Stomach (tissue), 9 donors: ENCODE measurements around the gene MTNR1A. TPM values are rescaled to one million over a fixed set of nuclear protein-coding genes. Genes with fewer than 3 reads are reported as not detected.

Experiments
- DNase-seq, 2 donors: peaks; one replicate each; pipeline versions ENCODE4 v3.0.0 to v3.0.0-alpha.2; 2013 to 2019
- H3K27ac ChIP-seq, 5 donors: fragments of 200-600 bp in 4 of 5; sonication (generic) in 4 of 5; one replicate each; pipeline ENCODE4 v1.5.1; 2013 to 2019; ENCODE audit warnings: mild to moderate bottlenecking in 1 of 5, moderate library complexity in 1 of 5
- H3K27me3 ChIP-seq, 3 donors: fragments of 200-600 bp; sonication (generic); one replicate each; pipeline ENCODE4 v1.5.1; 2017 to 2019; ENCODE audit warnings: mixed run types in 1 of 3
- H3K36me3 ChIP-seq, 4 donors: fragments of 200-600 bp; sonication (generic); 1 replicate in 3 of 4; 2 replicates in 1 of 4; pipeline ENCODE4 v1.5.1; 2016 to 2019
- H3K4me1 ChIP-seq, 4 donors: fragments of 200-600 bp; sonication (generic); one replicate each; pipeline ENCODE4 v1.5.1; 2016 to 2019
- H3K4me3 ChIP-seq, 4 donors: fragments of 200-600 bp; sonication (generic) in 3 of 4; one replicate each; pipeline ENCODE4 v1.5.1; 2016 to 2019; ENCODE audit warnings: mild to moderate bottlenecking in 1 of 4
- H3K9me3 ChIP-seq, 4 donors: fragments of 200-600 bp; sonication (generic); one replicate each; pipeline ENCODE4 v1.5.1; 2016 to 2019
- EP300 ChIP-seq: sonication (generic); formaldehyde crosslinking; IDR thresholded peaks from one replicate; pipeline ENCODE4 v1.6.1; 2017; ENCODE audit warnings: antibody characterized with exemption
- POLR2A ChIP-seq, 4 donors: fragments of 450-650 bp; IDR thresholded peaks; one replicate each; pipeline ENCODE4 v1.6.1; 2016; ENCODE audit warnings: antibody characterized with exemption in 4 of 4, control low read depth in 2 of 4, mild to moderate bottlenecking in 1 of 4, moderate library complexity in 1 of 4
- POLR2AphosphoS5 ChIP-seq, 3 donors: sonication (generic); formaldehyde crosslinking; IDR thresholded peaks; one replicate each; pipeline ENCODE4 v1.6.1; 2016; ENCODE audit warnings: antibody characterized with exemption in 3 of 3
- WGBS, 5 donors: extraction: QIAGEN DNeasy Blood & Tissue Kit in 3 of 5; methylation state at CpG; one replicate each; pipeline versions ENCODE4 v1.1.5 to v1.1.7; 2013 to 2018; 5-methylcytosine and 5-hydroxymethylcytosine counted together
- intact Hi-C: fragments of 100-400 bp; cut with DNase I; formaldehyde crosslinking; loops from one replicate; pipeline ENCODE4 v1.15.1; 2023; ENCODE audit warnings: low total_unique reads
- polyA plus RNA-seq, 3 donors: library from polyadenylated mRNA; stranded (reverse); fragments of 200-250 nt; gene quantifications; one replicate each; pipeline ENCODE4 v1.2.3, GENCODE V29; 2013
- small RNA-seq, 4 donors: library from RNA; depleted of rRNA; stranded (forward); fragments of <200 nt; gene quantifications; one replicate each; pipeline ENCODE3, GENCODE V24; 2016
- total RNA-seq, 5 donors: library from RNA; depleted of rRNA; stranded (reverse); fragments of >200 nt; gene quantifications; one replicate each; pipeline versions ENCODE4 v1.1.0 to v1.2.3, GENCODE V29; 2014 to 2016
- TF ChIP-seq, protein P1 (sequence below), 7 experiments: fragments of 450-650 bp in 4 of 7; fragments of 200-600 bp in 3 of 7; sonication (generic) in 3 of 7; IDR thresholded peaks; one replicate each; pipeline ENCODE4 v1.5.1; 2016 to 2019; ENCODE audit warnings: antibody characterized with exemption in 7 of 7, control low read depth in 2 of 7, mild to moderate bottlenecking in 1 of 7
- donor health status: healthy with polysubstance abuse.
- donor health status: Bipolar disorder and iron deficiency.
- donor health status: healthy.

MTNR1A gene
- total and polyA plus RNA-seq, 8 donors: 0.55 TPM; not detected in 7

GRCh38 chr4:186483656-186484055 is 71.7 kb downstream of the MTNR1A start:
- Histone ChIP-seq H3K4me3 (no peak overlapping the region), H3K9me3 (no peaks in the 10 kb centered on the region), H3K27me3 (peaks cover 0 to 9% (median 0%) of the 10 kb centered on the region in 3 donors), H3K36me3 (no peaks in the 10 kb centered on the region), H3K4me1 (peaks cover 0 to 15% (median 5%) of the 10 kb centered on the region in 4 donors), H3K27ac (no peak overlapping the region)
- DNase-seq: no peak
- WGBS, 5 donors: 96 to 98% (median 97%) methylated on average over 16 of the region's 16 CpGs
- intact Hi-C loops: loop anchor here (10.0 kb wide), 1 partner anchor 101 kb away; no protein-coding TSS in a partner anchor
- TF ChIP-seq POLR2A (IDR thresholded peaks at IDR 0.05): no peak
- no peak for TF ChIP-seq POLR2AphosphoS5 (IDR thresholded peaks at IDR 0.05)
- TF ChIP-seq EP300: no peak
- TF ChIP-seq, protein P1, sequence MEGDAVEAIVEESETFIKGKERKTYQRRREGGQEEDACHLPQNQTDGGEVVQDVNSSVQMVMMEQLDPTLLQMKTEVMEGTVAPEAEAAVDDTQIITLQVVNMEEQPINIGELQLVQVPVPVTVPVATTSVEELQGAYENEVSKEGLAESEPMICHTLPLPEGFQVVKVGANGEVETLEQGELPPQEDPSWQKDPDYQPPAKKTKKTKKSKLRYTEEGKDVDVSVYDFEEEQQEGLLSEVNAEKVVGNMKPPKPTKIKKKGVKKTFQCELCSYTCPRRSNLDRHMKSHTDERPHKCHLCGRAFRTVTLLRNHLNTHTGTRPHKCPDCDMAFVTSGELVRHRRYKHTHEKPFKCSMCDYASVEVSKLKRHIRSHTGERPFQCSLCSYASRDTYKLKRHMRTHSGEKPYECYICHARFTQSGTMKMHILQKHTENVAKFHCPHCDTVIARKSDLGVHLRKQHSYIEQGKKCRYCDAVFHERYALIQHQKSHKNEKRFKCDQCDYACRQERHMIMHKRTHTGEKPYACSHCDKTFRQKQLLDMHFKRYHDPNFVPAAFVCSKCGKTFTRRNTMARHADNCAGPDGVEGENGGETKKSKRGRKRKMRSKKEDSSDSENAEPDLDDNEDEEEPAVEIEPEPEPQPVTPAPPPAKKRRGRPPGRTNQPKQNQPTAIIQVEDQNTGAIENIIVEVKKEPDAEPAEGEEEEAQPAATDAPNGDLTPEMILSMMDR (IDR thresholded peaks at IDR 0.05): no peak

Small RNA genes within 50 kb of the gene (small RNA-seq; reads per million reads assigned to genes)
- 0 reads per million in 4 donors for gene RNU6-1055P

Other genes starting within 250 kb of the MTNR1A start
- 100 to 1,000 TPM in 3 of 5 donors, 10 to 100 TPM in 2; 57.8 to 272 (median 104) TPM for gene FAT1, start 168.3 kb upstream of the MTNR1A start, total RNA-seq
- gene FAT1, start 168.3 kb upstream of the MTNR1A start, polyA plus RNA-seq: 10 to 100 TPM in 1 of 3 donors, 1 to 10 TPM in 2; 8.2 to 17.9 (median 8.7) TPM